ENCODE measurements around the gene REG4.

DNA sequence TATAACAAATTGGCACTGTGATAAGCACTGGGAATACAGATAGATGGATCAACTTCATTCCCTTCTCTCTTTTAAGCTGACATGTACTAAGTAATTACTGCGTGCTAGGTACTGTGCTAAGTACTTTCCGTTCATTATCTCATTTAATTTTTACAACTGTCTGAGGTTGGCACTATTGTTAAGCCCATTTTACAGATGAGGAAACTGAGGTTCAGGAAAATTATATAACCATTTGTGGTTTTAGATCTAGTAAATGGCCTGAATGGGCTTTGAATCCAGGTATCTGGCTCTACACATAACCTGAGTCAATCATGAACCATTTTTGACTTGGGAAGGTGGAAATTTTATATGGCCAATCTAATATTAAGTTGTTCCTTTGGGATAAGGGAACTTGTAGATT, 39.0 kb downstream of the REG4 start:
- TF ChIP-seq CTCF (IDR thresholded peaks at IDR 0.05), result no peak
- TF ChIP-seq POLR2A (IDR thresholded peaks at IDR 0.05), result no peak

Measured in vagina (tissue), 2 donors.